Rectal smooth muscle tissue (tissue), 1 donor: ENCODE data around the gene RAD51B.
"Not testable (repeated sequence)": the region's sequence is repeated elsewhere in the genome, so short reads cannot be mapped to it uniquely, and the experiment has no call there.

Experiments
- H3K27ac ChIP-seq: one replicate; pipeline ENCODE4 v1.7.0; 2013; ENCODE audit warnings: low read depth, low read length, inconsistent platforms
- H3K27me3 ChIP-seq: one replicate; pipeline ENCODE4 v1.7.0; 2013; ENCODE audit warnings: low read length; ENCODE audit not compliant: control insufficient read depth, insufficient read depth
- H3K36me3 ChIP-seq: one replicate; pipeline ENCODE4 v1.7.0; 2013; ENCODE audit warnings: low read length; ENCODE audit not compliant: control insufficient read depth, insufficient read depth
- H3K4me1 ChIP-seq: one replicate; pipeline ENCODE4 v1.7.0; 2013; ENCODE audit warnings: low read length; ENCODE audit not compliant: control insufficient read depth, insufficient read depth
- H3K4me3 ChIP-seq: one replicate; pipeline ENCODE4 v1.7.0; 2013; ENCODE audit warnings: low read length
- H3K9ac ChIP-seq: one replicate; pipeline ENCODE4 v1.7.0; 2013; ENCODE audit warnings: low read length

RAD51B gene

DNA sequence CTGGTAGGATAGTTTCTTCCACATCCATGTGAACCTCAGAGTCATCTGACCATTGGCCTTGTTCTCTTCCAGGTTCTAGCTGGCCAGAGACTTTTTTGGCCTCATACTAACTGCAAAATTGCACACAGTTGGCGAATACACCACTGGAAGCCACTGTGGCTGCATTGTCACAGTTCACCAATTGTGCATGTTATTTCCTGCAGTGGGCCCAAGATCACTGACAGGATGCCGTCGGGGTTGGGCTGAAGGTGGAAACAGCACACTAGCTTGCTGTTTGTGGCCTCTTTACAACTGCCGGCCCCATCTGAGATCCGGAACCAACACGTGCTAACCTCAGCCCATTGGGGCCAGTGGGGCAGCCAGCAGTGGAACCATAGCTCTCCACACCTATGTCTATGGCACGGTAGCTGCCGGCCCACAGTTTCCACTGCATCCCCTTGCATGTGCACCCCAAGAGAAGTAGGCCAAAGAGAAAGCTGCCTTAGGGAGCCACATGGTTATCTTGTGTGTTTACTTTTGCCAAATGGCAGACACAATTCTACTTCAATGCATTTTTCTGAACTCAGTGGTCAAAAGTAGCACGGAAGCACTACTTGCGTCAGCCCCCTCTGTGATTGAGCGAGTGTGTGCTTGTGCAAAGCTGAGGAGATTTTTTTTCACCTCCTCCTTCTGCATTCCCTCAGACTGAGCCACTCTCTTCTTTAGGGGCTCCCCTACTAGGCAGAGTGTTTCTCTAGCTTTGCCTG, 464.0 kb downstream of the RAD51B start:
- Histone ChIP-seq H3K9ac (no peak overlapping the region), H3K36me3 (no peaks in the 10 kb centered on the region), H3K4me3 (peak overlapping the region; percentile 15), H3K4me1 (peaks cover 12% of the 10 kb centered on the region), H3K27me3 (no peaks in the 10 kb centered on the region), H3K27ac (no peak overlapping the region)

DNA sequence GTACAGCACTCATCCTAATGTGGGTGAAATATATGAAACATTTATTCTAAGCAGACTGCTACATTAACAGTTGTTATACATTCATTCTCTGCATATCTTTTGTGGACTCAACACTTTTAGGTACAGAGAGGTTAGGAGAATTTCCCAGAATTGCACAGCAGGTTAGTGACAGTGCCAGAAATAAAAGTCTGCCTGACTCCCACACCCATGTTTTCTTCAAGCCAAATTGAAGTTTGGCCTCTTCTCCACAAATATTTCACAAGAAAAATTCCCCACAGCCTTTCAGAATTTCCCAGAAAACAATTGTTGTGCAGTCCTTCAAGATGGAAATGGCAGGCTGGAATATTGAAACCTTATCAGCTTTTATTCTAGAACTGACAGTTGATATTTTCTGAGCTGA, 464.8 kb downstream of the RAD51B start:
- H3K27me3 ChIP-seq, result no peaks in the 10 kb centered on the region

DNA sequence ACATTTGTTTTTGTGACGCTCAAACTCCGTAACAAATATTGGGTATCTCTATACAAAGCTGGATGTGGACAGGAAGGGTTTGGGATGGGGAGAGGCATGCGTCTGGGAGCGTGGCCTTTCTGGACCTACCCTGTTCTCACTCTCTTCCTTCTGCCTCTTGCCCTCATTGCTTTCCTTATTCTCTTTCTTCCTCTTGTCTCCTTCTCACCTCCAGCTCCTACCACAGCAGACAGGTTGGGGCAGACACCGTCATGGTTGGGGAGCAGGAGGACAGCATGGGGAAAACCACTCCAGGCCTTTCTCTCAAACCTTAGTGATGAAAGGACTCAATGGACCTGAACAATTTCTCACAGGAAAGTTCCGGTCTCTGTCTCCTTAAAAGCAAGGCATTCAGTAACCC, 465.3 kb downstream of the RAD51B start:
- peaks cover 9% of the 10 kb centered on the region for H3K4me1 ChIP-seq
- no peak overlapping the region for H3K27ac ChIP-seq
- no peaks in the 10 kb centered on the region for H3K27me3 ChIP-seq
- no peak overlapping the region for H3K4me3 ChIP-seq
- no peaks in the 10 kb centered on the region for H3K36me3 ChIP-seq
- H3K9ac ChIP-seq, result no peak overlapping the region

More for the DNA sequence above, 464.8 kb downstream of the RAD51B start:
- H3K36me3 ChIP-seq, result no peaks in the 10 kb centered on the region
- H3K9ac ChIP-seq, result no peak overlapping the region
- H3K27ac ChIP-seq, result no peak overlapping the region
- no peak overlapping the region for H3K4me3 ChIP-seq
- H3K4me1 ChIP-seq, result peaks cover 9% of the 10 kb centered on the region

DNA sequence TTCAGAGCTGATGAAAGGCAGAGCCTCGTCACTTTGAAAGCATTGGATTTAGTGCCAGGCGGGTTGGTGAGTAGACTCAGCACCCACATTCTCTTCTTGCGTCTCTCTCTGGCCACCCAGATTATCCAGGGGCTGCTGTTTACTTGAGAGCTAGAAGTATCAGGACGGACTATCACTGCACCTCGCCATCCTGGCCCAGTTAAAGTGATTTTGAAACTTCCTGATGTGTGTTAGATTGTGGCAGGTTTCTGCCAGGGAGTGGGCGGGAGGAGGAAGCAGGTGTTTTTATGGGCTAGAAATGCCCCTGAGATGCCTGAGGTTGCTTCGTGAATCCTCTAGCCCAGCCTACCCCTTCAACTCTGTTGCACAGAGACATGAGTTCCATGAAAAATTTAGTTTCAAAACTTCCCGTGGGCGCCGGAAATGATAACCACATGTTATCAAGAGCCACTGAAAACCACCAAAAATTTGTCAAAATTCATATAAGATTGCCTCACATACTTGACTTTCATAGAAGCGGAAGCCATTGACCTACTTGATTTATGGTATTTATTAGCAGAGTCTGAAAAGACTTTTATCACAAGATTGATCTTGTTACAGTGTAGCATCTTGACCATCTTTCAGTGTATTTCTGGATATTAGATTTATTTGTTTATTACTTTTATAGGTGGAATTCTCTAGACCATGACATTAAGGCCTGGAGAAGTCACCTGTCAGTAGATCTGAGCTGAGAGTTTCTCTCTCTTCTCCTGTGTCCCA, 466.0 kb downstream of the RAD51B start:
- Histone ChIP-seq H3K27ac (no peak overlapping the region), H3K9ac (no peak overlapping the region)

DNA sequence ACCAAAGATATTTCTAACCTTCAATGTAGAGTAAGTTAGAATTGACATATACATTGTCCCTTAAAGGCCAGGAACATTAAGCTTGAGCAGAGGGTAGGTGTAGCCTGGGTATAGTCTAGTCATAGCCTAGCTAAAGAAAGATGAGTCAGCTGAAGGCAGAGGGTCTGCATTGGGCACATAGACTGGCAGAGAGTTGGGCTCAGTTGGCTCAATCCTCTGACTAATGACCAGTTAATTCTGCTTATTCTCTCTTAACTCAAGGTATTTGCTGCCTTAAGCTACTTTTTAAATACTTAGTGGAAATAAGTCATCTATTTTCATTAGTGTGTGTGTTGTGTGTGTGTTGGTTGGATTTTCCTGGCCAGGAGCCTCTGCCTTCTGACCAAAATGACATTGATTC, 467.1 kb downstream of the RAD51B start:
- Histone ChIP-seq H3K27me3 (no peaks in the 10 kb centered on the region), H3K36me3 (no peaks in the 10 kb centered on the region), H3K4me1 (peaks cover 9% of the 10 kb centered on the region), H3K27ac (no peak overlapping the region), H3K9ac (no peak overlapping the region), H3K4me3 (no peak overlapping the region)

More for the DNA sequence above, 466.0 kb downstream of the RAD51B start:
- H3K4me3 ChIP-seq, result no peak overlapping the region
- no peaks in the 10 kb centered on the region for H3K36me3 ChIP-seq
- H3K27me3 ChIP-seq, result no peaks in the 10 kb centered on the region
- H3K4me1 ChIP-seq, result peaks cover 9% of the 10 kb centered on the region

DNA sequence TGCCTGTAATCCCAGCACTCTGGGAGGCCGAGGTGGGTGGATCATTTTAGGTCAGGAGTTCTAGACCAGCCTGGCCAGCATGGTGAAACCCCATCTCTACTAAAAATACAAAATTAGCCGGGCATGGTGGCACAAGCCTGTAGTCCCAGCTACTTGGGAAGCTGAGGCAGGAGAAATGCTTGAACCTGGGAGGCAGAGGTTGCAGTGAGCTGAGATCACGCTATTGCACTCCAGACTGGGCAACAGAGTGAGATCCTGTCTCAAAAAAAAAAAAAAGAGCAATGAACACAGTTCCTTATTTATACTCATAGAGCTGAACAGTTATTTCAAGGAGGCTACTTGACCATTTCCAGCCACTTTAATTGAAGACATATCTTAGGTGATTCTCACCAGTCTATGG, 469.9 kb downstream of the RAD51B start:
- not testable (repeated sequence) for H3K27me3 ChIP-seq, H3K4me3 ChIP-seq, H3K36me3 ChIP-seq, H3K27ac ChIP-seq, H3K9ac ChIP-seq
- peaks cover 21% of the 10 kb centered on the region for H3K4me1 ChIP-seq

DNA sequence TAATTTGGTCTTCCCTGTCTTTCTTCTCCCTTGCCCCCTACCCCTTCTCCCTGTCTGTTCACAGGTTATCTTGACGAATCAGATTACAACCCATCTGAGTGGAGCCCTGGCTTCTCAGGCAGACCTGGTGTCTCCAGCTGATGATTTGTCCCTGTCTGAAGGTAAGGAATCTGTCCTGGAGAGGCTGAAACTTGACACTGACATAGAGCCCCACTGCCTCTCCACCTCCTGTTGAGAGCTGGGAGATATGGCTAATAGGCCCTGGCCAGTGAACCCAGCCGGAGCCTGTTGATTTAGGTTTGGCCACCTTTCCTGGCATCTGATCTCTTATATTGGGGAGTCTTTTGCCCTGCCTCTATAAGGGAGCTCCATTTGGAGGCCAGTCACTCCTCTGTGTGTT, 472.2 kb downstream of the RAD51B start:
- no peak overlapping the region for H3K27ac ChIP-seq
- no peak overlapping the region for H3K4me3 ChIP-seq
- H3K4me1 ChIP-seq, result peaks cover 12% of the 10 kb centered on the region
- H3K36me3 ChIP-seq, result no peaks in the 10 kb centered on the region
- no peak overlapping the region for H3K9ac ChIP-seq
- no peaks in the 10 kb centered on the region for H3K27me3 ChIP-seq

DNA sequence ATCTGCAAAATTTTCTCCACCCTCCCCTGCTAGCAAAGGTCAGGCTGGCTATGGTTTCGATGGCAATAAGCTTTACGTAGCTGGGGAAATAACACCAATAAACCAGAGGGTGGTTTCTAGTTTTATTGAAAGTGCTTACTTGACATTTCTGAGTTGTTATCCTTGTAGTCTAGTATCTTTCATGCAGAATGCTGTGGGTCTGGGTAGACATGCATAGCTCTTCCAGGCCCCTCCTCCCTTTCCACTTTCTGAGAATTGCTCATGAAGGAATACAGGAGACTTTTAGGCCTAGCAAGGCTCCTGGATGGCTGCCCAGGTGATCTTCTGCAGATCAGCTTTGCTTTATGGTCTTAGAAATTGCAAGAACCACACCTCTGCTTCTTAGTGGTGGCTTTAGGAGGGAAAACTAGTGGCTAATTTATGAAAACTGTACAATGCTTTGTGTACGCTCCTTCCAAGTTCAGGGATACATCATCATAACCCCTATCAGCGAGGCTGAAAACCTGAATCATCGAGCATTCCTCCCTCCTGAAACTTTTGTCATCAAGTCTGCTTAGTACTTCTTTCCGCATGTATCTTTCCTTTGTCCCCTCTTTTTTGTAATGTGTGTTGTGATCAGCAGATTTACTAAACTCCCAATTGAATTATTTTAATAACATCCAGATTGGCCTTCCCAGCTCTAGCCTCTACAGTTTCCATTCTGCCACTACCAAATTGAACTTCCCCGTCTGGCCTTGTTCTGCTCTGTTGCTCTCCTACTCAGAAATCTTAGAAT, 473.0 kb downstream of the RAD51B start:
- peaks cover 12% of the 10 kb centered on the region for H3K4me1 ChIP-seq
- no peaks in the 10 kb centered on the region for H3K27me3 ChIP-seq
- no peaks in the 10 kb centered on the region for H3K36me3 ChIP-seq
- peak overlapping the region; percentile 41 for H3K27ac ChIP-seq
- peak overlapping the region; percentile 47 for H3K4me3 ChIP-seq
- no peak overlapping the region for H3K9ac ChIP-seq

DNA sequence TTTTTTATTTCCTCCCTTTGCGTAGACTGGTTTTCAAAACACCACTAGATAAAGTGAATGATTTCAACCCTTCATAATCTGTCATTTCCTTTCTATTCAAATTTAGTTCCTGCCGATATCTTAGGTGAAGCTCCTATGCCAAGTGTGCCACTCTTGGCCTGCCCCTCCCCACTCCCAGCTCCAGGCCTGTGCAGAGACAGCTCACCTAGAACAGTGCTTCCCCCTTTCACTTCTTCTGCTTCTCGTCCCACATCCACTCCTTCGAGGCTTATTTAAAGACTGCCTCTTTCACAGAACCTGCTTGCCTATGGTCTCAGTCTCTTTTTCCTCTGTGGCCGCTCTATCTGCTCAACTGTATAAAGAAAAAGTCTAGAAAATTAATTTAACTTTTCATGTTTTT, 473.8 kb downstream of the RAD51B start:
- H3K4me1 ChIP-seq, result peaks cover 12% of the 10 kb centered on the region
- H3K4me3 ChIP-seq, result peak overlapping the region; percentile 20
- H3K36me3 ChIP-seq, result no peaks in the 10 kb centered on the region
- no peaks in the 10 kb centered on the region for H3K27me3 ChIP-seq
- no peak overlapping the region for H3K9ac ChIP-seq
- H3K27ac ChIP-seq, result no peak overlapping the region

DNA sequence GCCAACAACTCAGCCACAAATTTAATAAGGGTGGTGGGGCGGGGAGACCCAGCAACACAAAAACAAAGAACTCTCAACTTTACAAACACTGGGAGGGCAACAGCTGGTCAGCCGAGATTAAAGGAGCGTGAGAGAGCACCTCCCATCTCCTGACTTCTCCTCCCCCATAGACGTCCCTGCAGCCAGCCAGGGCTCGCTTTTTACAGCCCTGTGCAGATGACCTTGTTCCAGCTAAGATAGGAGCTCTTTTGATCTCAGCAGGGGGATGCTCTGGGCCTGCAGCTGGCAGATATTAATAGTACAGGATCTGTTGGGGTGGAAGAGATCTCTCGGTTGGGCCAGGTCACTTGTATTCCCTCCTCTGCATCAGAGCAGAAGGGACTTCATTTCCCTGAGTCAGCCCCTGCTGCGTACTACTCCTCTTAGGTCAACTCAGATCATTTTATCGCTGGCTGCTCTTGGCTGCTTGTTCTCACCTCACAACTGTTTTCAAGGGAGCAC, 475.8 kb downstream of the RAD51B start:
- H3K9ac ChIP-seq, result no peak overlapping the region
- no peak overlapping the region for H3K4me3 ChIP-seq
- peaks cover 12% of the 10 kb centered on the region for H3K4me1 ChIP-seq
- H3K27ac ChIP-seq, result no peak overlapping the region
- H3K27me3 ChIP-seq, result no peaks in the 10 kb centered on the region
- no peaks in the 10 kb centered on the region for H3K36me3 ChIP-seq

DNA sequence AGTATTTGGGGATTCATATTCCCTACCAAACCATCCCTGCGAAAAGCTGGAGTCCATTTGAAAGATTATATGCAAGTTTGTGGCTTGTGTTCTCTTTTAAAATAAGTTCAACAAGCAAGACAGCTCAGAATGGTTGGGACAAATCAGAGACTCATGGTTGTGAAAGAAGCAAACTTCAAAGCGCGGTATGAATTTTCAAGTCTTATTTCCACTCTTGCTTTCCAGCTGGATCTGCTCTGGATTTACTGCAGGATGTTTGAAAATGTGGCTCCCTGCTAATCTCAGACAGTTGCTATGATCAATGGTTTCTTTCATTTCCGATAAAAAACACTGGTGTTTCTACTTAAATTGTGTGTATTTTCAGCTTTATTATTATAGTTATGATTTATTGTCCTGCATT, 477.5 kb downstream of the RAD51B start:
- Histone ChIP-seq H3K9ac (no peak overlapping the region), H3K27me3 (no peaks in the 10 kb centered on the region), H3K36me3 (no peaks in the 10 kb centered on the region), H3K27ac (no peak overlapping the region), H3K4me1 (peaks cover 12% of the 10 kb centered on the region), H3K4me3 (no peak overlapping the region)

DNA sequence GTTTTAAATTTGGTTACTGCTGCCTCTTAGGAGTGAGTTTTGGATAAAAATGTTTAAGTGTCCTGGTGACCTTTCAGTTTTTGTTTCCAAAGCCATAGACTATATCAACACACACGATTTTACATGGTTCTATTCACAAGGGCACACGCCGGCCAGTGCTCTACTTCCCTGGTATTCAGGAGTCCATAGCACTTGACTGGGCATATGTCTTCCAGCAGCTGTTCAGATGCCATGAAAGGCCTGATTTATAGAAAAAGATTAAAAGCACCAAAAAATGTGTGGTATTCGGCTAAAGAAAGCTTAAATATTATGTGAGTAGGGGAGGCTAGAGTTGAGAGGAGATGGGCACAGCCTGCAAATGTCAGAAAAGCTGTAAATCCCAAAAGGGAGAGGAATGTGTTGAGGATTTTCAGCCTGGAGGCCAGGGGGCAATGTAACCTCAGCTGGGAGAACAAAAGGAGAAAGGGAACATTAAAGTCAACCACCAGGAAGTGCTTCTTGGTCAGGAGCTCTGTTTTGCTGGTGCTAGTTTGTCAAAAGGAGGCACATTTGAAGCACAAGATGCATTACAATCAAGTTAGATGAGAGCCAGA, 478.4 kb downstream of the RAD51B start:
- Histone ChIP-seq H3K27ac (peak overlapping the region; percentile 13), H3K4me1 (peaks cover 2% of the 10 kb centered on the region)

More for the DNA sequence above, 478.4 kb downstream of the RAD51B start:
- Histone ChIP-seq H3K36me3 (no peaks in the 10 kb centered on the region), H3K9ac (no peak overlapping the region), H3K27me3 (no peaks in the 10 kb centered on the region), H3K4me3 (no peak overlapping the region)
